K562 treated with DMSO at 1 percent for 48 hours (cell line): ENCODE data around the gene PPM1A. TPM values are rescaled to one million over a fixed set of nuclear protein-coding genes. Genes with fewer than 3 reads are reported as not detected.

Experiments used
- total RNA-seq: library from RNA; unstranded; fragments of 300-600 nt; gene quantifications from 2 replicates; pipeline ENCODE4 v1.2.3, GENCODE V29; 2022; ENCODE audit warnings: low replicate concordance; ENCODE audit errors: extremely low read depth

PPM1A gene
- total RNA-seq = not detected in 2 replicates

GRCh38 chr14:60248697-60249318 lies at the start of gene PPM1A:
Gene PPM1A (plus strand): TSS chr14:60249221. CDS start chr14:60282704, 33,483 bp downstream.

Other genes starting within 250 kb of the PPM1A start
- gene PCNX4, start 157.3 kb upstream of the PPM1A start, total RNA-seq = not detected in 2 replicates
- gene DHRS7, start 83.8 kb upstream of the PPM1A start, total RNA-seq = not detected in 2 replicates
- not detected in 2 replicates for gene C14orf39, start 236.8 kb downstream of the PPM1A start, total RNA-seq